Measurements from ENCODE around the gene ABCG8. TPM values are rescaled to one million over a fixed set of nuclear protein-coding genes. Genes with fewer than 3 reads are reported as not detected.
A peak's percentile ranks its signal among the peaks of the same experiment; 100 is the strongest.

The ABCG8 gene
- total and polyA plus RNA-seq, 8 donors = 0.03 to 0.06 TPM; not detected in 6

GRCh38 chr2:43882312-43882711 is 43.5 kb downstream of the ABCG8 start:
- intact Hi-C loops (cut with DNase I) = no loop called here
- Histone ChIP-seq H3K4me1 (peaks cover 6 to 34% (median 23%) of the 10 kb centered on the region in 3 donors), H3K36me3 (no peaks in the 10 kb centered on the region), H3K4me3 (no peak overlapping the region), H3K27me3 (no peaks in the 10 kb centered on the region), H3K9me3 (no peaks in the 10 kb centered on the region), H3K27ac (peak overlapping the region in 2 of 4 donors; percentile 16 to 26)
- DNase-seq (no peak), ATAC-seq (no peak), FAIRE-seq (no peak)
- TF ChIP-seq, protein P1, sequence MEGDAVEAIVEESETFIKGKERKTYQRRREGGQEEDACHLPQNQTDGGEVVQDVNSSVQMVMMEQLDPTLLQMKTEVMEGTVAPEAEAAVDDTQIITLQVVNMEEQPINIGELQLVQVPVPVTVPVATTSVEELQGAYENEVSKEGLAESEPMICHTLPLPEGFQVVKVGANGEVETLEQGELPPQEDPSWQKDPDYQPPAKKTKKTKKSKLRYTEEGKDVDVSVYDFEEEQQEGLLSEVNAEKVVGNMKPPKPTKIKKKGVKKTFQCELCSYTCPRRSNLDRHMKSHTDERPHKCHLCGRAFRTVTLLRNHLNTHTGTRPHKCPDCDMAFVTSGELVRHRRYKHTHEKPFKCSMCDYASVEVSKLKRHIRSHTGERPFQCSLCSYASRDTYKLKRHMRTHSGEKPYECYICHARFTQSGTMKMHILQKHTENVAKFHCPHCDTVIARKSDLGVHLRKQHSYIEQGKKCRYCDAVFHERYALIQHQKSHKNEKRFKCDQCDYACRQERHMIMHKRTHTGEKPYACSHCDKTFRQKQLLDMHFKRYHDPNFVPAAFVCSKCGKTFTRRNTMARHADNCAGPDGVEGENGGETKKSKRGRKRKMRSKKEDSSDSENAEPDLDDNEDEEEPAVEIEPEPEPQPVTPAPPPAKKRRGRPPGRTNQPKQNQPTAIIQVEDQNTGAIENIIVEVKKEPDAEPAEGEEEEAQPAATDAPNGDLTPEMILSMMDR (IDR thresholded peaks at IDR 0.05) = no peak
- 60 to 78% methylated on average over 4 of the region's 4 CpGs for WGBS, 2 donors

DNA sequence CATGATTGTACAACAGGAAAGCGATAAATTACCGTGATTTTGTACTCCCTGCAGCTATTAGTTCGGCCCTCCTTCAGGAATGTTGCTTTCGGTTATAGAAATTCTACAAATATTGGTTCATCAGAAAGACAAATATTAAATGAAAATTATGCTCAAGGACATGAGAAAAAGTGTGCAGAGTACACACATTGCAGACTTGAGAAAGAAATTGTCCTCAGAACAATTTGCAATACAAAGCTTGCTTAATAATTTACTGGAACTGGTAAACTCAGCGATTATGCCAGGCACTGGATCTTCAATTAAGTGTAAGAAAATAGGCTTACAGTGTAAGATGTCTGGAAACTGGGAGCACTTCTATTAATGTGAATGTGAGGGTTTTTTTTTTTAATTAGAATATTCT is 45.9 kb downstream of the ABCG8 start:
- Histone ChIP-seq H3K9me3 (no peaks in the 10 kb centered on the region), H3K27me3 (no peaks in the 10 kb centered on the region), H3K27ac (peak overlapping the region in 2 of 4 donors; percentile 51 to 73), H3K4me1 (peaks cover 6 to 34% (median 23%) of the 10 kb centered on the region in 3 donors), H3K36me3 (peaks cover 0 to 17% (median 0%) of the 10 kb centered on the region in 3 donors), H3K4me3 (peak overlapping the region in 1 of 4 donors; percentile 19)
- TF ChIP-seq, protein P1 (IDR thresholded peaks at IDR 0.05) = no peak
- 13 to 16% methylated on average over 5 of the region's 5 CpGs for WGBS, 2 donors
- peak; percentile 44 to 66 (median 57) for ATAC-seq
- no peak for DNase-seq
- intact Hi-C loops (cut with DNase I) = no loop called here
- no peak for FAIRE-seq

DNA sequence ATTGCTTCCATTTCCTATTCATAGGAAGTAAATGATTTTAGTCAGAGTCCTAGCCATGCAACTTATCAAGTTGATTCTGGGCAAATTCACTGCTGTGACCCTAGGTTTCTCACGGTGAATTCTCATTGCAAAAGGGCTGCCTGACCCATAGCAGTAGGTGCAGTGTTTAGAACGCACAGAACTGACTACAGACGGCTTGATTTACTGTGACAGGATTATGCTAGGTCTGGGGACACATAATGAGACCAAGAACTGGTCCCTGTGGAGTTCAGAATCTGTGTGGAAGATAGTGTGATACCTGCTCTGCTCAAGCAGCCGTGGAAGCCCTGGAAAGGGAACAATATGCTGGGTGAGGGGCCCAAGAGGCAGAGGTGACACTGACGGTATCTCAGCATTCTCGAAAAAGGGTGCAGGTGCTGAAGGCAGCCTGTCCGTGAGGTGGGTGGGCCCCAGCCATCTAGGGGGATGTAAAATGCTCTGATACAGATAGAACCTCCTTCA is 46.4 kb downstream of the ABCG8 start:
- no peak overlapping the region for H3K4me3 ChIP-seq
- H3K9me3 ChIP-seq = no peaks in the 10 kb centered on the region
- ATAC-seq (peak in 3 of 4 donors; percentile 6 to 28 (median 20)), FAIRE-seq (no peak), DNase-seq (no peak)
- H3K27me3 ChIP-seq = no peaks in the 10 kb centered on the region
- H3K27ac ChIP-seq = peak overlapping the region in 2 of 4 donors; percentile 51 to 73
- TF ChIP-seq, protein P1 (IDR thresholded peaks at IDR 0.05) = no peak
- peaks cover 6 to 34% (median 23%) of the 10 kb centered on the region in 3 donors for H3K4me1 ChIP-seq
- 26 to 36% methylated on average over 7 of the region's 7 CpGs for WGBS, 2 donors
- H3K36me3 ChIP-seq = peaks cover 0 to 21% (median 0%) of the 10 kb centered on the region in 3 donors
- intact Hi-C loops (cut with DNase I) = no loop called here

DNA sequence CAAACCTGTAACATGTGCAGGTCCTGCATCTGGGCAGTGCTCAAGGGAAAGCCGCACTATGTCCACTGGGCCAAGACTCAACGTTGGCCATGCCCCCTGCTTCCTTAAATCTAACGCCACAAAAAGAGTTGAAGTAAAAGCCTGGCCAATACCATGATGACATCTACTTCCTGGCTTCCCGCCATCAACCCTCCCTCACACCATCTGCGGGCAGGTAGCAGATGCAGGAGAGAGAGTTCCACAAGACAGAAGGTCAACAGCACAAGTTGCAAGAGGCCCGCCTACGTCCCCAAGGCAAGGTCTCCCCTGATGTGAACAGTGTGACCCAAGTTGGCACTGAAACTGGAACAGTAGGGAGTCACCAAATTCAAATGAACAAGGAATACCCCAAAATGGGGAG is 48.4 kb downstream of the ABCG8 start:
- peaks cover 6 to 22% (median 18%) of the 10 kb centered on the region in 3 donors for H3K4me1 ChIP-seq
- no peak overlapping the region for H3K27ac ChIP-seq
- peaks cover 0 to 33% (median 0%) of the 10 kb centered on the region in 3 donors for H3K36me3 ChIP-seq
- WGBS, 2 donors = 57 to 71% methylated on average over 7 of the region's 7 CpGs
- TF ChIP-seq, protein P1 (IDR thresholded peaks at IDR 0.05) = no peak
- FAIRE-seq = no peak
- DNase-seq = peak in 3 of 6 donors; percentile 39 to 56 (median 51)
- no peaks in the 10 kb centered on the region for H3K9me3 ChIP-seq
- intact Hi-C loops (cut with DNase I) = no loop called here
- ATAC-seq = peak in 2 of 4 donors; percentile 35 to 52
- no peak overlapping the region for H3K4me3 ChIP-seq
- H3K27me3 ChIP-seq = no peaks in the 10 kb centered on the region

- WGBS, 2 donors = 97 to 99% methylated on average over 4 of the region's 4 CpGs
- peaks cover 0 to 53% (median 4%) of the 10 kb centered on the region in 3 donors for H3K36me3 ChIP-seq
- H3K27ac ChIP-seq = no peak overlapping the region
- no peaks in the 10 kb centered on the region for H3K27me3 ChIP-seq
- TF ChIP-seq, protein P1 (IDR thresholded peaks at IDR 0.05) = no peak
- ATAC-seq (no peak), DNase-seq (no peak), FAIRE-seq (no peak)
- H3K4me3 ChIP-seq = no peak overlapping the region
- H3K4me1 ChIP-seq = peaks cover 6 to 13% (median 11%) of the 10 kb centered on the region in 3 donors
- no peaks in the 10 kb centered on the region for H3K9me3 ChIP-seq
- intact Hi-C loops (cut with DNase I) = no loop called here
These were observed 50.6 kb downstream of the ABCG8 start for GRCh38 chr2:43889416-43889815.
